Heart left ventricle (tissue), 13 donors: Measurements from ENCODE around the gene LAYN.

Source experiments
- POLR2A ChIP-seq, 2 donors: fragments of 450-650 bp; IDR thresholded peaks; one replicate each; pipeline ENCODE4 v1.6.1; 2017; ENCODE audit warnings: antibody characterized with exemption in 2 of 2, mild to moderate bottlenecking in 2 of 2, moderate library complexity in 2 of 2
- TF ChIP-seq, protein P1 (sequence below), 12 donors: fragments of 200-600 bp; sonication (generic) in 4 of 12; IDR thresholded peaks; one replicate each; pipeline versions ENCODE4 v1.5.0 to v1.8.0; 2018 to 2022; ENCODE audit warnings: antibody characterized with exemption in 12 of 12, mild to moderate bottlenecking in 5 of 12
- donor health status: ischemic (EF 13 %, LVEDD 7.1; RV severe dilation, severe dysfunction).
- donor health status: DM: no; HTN: yes; CAD: no.
- donor health status: DM: no; HTN: no; CAD: no.
- donor health status: ischemic (EF 25% LVEDD 6.9; RV normal size, moderate dysfunction).
- donor health status: ischemic (EF 25% LVEDD 5.7; RV mildly dilated, moderate dysfunction).
- donor health status: ischemic (EF 35%, LVEDD 5.7; RV mildly dilated, moderate dysfunction).
- donor health status: nonischemic (EF 11% LVEDD 7.7; RV severe dilation, severe dysfunction).
- donor health status: DM: yes; HTN: yes; CAD: no.
- donor health status: PGD.
- donor health status: ischemic (EF 29% LVEDD 5.4; RV normal size, mild dysfunction).
- donor health status: nonischemic (EF 23%, LVEDD 6.1; RV moderate dilation, normal function).

DNA sequence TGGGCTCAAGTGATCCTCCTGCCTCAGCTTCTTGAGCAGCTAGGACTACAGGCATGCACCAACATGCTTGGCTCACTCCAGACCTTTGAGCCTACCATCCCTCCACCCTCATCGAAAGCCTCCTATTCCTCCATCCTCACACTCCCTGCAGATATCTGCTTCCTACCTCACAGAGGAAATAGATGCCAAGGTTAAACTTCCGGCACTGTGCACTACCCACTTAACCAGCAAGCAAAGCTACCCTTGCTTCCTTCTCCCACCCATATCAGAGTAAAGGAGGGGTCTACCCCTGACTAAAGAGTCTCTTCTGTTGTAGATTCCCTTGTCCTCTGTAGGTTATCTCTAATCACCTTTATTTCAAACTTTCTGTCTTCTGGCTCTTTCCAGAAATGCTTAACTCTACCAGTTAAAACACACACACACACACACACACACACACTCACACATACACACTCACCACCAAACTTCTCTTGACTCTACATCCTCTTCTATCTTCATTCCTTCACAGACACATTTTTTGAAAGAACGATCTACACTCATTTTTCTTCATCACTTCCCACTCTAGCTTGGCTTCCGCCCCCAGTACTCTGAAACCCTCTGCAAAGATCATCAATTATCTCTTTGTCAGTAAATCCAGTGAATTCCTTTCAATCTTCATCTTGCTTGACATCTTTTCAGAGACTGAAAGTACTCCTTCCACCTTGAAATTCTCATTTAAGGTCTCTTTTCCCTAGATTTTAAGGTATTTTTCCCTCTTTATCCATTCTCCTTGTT, 50.9 kb downstream of the LAYN start:
- TF ChIP-seq, protein P1, sequence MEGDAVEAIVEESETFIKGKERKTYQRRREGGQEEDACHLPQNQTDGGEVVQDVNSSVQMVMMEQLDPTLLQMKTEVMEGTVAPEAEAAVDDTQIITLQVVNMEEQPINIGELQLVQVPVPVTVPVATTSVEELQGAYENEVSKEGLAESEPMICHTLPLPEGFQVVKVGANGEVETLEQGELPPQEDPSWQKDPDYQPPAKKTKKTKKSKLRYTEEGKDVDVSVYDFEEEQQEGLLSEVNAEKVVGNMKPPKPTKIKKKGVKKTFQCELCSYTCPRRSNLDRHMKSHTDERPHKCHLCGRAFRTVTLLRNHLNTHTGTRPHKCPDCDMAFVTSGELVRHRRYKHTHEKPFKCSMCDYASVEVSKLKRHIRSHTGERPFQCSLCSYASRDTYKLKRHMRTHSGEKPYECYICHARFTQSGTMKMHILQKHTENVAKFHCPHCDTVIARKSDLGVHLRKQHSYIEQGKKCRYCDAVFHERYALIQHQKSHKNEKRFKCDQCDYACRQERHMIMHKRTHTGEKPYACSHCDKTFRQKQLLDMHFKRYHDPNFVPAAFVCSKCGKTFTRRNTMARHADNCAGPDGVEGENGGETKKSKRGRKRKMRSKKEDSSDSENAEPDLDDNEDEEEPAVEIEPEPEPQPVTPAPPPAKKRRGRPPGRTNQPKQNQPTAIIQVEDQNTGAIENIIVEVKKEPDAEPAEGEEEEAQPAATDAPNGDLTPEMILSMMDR (IDR thresholded peaks at IDR 0.05): no peak
- TF ChIP-seq POLR2A (IDR thresholded peaks at IDR 0.05): no peak
